Glomerular visceral epithelial cell (primary cell): ENCODE results near the gene LDLRAD1.
"Not testable (repeated sequence)": the region's sequence is repeated elsewhere in the genome, so short reads cannot be mapped to it uniquely, and the experiment has no call there.

Source experiments
- DNase-seq: peaks from one replicate; pipeline ENCODE4 v3.0.0-alpha.2; 2016; ENCODE audit errors: extremely low spot score

The LDLRAD1 gene

GRCh38 chr1:54017979-54018378, at the start of gene LDLRAD1:
Gene LDLRAD1 (minus strand): TSS chr1:54018186. CDS start chr1:54018112, 74 bp downstream.
- no peak for DNase-seq

DNA sequence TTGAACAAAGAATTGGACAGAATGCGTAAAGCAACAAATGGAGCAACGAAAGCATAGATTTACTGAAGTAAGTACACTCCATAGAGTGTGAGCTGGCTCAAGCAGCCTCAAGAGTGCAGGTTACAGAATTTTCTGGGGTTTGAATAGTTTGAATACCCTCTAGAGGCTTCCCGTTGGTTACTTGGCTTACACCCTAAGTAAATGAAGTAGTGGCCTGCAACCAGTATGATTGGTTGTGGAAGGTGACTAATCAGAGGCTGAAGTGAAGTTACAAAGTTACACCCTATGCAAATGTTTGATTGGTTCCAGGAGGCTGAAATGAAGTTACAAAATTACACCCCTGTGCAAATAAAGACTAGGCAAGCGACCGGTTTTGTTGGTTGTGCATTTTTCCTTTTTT, 46.3 kb upstream of the LDLRAD1 start:
- no peak for DNase-seq

- DNase-seq = no peak
Measured at GRCh38 chr1:54054438-54054749, 36.4 kb upstream of the LDLRAD1 start.

- DNase-seq = no peak
Measured at GRCh38 chr1:54053745-54054437, 35.9 kb upstream of the LDLRAD1 start.

DNA sequence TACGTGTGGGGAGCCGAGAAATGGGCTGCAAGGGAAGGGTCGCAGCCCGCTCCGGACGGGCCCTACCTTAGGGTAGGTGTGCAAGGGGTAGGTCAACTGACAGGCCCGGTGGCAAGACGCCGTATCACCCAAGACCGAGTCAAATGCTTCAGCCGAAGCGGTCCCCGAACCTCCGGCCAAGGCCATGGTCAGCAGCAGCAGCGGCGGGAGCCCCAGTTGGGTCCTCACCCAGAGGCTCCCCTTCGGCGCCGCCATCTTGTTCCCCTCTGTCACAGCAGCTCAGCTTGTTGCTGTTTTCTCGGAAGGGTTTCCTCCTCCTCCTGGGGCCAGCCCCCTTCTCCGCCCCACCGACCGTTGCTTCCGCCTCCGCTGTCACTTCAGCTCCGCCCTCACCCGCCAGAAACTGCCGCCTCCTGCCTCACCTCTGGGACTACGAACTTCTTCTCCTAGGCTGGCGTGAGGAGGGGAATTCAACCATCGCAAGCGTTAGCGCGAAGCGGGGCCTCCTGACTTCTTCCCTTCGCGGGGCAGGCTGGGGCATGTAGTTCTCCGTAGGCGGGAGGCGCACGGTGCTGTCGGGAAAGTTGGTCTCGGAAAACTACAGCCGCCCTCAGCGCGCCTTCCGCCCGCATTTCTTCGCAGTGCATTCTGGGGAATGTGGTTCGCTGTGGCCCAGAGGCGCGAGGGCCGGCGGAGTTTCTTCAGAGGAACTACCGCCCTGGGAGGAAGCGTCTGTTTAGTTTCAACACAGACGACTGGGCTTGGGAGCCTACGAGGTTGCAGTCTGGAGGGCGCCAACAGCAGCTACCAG, 35.2 kb upstream of the LDLRAD1 start, which contains the start of the genes TCEANC2 and TMEM59:
Gene TCEANC2, plus strand, starts transcription at position 675 of the 811 bp plus-strand sequence. CDS start 815 bp downstream, outside the sequence.
Gene TMEM59, minus strand, starts transcription at position 271 of the 811 bp plus-strand sequence. Its CDS starts 16 bp downstream, at position 255.
- DNase-seq = peak; percentile 99

DNA sequence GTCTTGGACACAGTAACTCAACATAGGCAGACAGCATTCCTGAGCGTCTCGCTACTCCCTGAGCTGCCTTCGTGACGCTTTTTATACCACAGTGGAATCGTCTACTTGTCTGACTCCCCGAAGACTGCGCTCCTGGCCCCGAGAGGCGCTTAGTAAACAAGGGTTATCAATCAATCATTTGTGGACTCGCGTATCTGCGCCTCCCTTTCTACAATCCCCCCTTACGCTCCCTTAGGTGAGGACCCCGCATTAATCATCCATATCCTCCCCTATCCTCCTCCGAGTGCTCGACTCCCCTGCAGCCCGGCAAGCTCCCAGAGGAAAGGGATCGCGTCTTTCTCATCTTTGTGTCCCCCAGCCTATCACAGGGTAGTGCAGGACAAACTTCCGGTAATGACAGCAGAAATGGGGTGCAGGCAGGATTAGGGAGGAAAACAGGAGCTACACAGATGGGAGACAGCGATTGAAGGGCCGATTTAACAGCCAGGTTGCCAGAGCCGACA, 34.5 kb upstream of the LDLRAD1 start:
- DNase-seq = peak; percentile 53

DNA sequence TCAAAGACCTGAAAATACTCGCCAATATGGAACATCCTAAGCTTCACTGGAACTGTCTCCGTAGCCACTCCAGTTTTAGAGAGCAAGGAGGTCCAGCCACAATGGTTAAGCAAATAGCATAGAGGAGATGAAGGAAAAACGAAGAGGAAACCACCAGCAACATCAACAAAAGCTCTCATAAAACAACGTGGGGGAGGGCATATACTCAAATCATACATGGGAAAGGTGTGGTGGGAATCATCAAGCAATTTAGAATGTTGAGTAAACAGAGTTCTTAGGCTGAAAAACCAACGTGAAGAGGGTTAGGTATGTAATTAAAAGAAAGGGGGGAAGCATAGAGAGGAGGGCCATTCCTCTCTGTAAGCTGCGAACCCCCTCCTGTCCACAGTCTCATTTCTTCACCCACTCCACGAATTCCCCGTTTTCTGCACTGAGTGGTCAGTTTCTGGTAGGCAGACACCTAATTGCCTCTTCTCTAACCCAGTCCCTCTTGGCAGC, 34.0 kb upstream of the LDLRAD1 start:
- DNase-seq = peak; percentile 13

DNA sequence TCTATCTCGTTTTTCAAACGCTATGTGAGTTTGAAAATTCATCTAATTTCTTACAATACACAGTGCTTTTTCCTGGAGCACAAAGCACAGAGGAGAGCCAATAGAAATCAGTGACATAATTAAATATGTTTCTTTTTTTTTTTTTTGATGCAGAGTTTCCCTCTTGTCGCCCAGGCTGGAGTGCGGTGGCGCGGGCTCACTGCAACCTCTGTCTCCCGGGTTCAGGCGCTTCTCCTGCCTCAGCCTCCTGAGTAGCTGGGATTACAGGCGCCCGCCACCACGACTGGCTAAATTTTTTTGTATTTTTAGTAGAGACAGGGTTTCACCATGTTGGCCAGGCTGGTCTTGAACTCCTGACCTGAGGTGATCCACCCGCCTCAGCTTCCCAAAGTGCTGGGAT, 32.4 kb upstream of the LDLRAD1 start:
- DNase-seq = not testable (repeated sequence)

DNA sequence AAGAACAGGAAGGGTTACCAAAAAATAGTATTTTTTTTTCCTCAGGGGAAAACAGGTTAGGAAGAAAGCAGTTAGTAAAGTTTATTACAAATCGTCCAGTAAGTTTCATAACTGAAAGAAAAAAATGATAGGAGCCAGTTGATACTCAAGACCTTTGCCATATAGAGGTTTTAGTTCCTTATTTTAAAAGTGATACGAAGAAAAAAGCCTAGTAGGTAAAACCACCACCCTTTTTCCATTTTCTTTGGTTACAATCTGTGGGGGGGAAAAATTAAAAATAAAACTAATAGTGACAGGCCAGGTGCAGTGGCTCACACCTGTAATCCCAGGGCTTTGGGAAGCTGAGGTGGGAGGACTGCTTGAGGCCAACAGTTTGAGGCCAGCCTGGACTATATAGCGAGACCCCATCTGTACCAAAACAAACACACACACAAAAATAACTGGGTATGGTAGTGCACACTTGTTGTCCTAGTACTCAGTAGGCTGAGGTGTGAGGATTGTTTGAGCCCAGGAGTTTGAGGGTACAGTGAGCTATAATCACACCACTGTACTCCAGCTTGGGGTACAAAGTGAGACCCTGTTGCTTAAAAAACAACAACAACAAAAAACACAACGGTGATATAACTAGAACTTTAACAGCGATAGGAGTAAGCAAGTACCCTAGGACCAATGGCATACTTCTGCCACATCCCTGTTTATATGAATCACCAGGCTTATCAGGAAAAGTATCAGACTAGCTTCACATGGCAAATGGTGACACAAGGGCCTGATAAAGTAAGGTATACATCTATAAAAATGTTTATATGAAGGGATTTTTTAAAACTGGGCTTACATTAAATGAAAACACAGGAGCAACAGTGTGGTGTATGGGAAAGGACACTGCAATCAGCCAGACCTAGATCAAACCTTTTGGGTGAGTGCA, 29.7 kb upstream of the LDLRAD1 start:
- DNase-seq = no peak

- DNase-seq = no peak
Measured at GRCh38 chr1:54046671-54047383, 28.8 kb upstream of the LDLRAD1 start.

DNA sequence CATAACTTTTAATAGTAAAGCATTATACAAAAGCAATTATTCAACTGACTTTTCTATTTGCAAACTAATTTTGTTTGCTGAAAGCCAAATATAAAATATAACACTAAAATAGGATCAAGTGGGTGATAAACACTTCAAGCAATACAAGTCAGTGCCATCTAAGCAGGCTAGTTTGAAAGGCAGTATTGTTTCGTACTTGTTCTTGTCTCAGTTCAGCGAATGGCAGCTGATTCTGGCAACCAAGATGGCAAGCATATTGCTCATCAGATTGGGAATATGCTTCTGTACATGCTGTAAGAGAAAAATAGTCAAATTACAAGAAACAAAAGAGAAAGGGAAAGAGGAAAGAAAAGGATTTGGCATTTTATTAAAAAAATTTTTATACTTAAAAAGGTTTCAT, 27.5 kb upstream of the LDLRAD1 start:
- DNase-seq = no peak

GRCh38 chr1:54041806-54042205, 23.8 kb upstream of the LDLRAD1 start:
- DNase-seq = no peak

DNA sequence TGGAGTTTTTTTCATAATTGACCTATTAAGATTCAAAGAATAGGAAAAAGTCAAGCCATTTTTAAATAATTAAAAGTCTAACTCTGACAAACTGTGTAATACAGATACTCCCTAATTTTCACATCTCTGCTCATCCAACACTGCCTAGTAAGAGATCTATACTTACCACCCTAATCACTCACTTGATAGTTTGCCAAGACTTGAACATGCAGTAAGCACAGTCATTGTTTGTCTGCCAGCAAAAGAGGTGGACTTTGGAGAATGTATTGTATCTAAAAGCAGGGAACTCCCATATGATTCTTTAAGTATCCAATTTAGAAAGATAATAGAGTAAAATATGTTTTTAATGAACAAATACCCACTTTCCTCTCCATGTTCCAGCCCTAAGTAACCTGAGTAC, 19.5 kb upstream of the LDLRAD1 start:
- DNase-seq = no peak

- DNase-seq = no peak
Measured at GRCh38 chr1:54028306-54029251, 10.6 kb upstream of the LDLRAD1 start.

- no peak for DNase-seq
Measured at GRCh38 chr1:54027848-54028247, 9.9 kb upstream of the LDLRAD1 start.

GRCh38 chr1:54024811-54025210, 6.8 kb upstream of the LDLRAD1 start:
- not testable (repeated sequence) for DNase-seq

- no peak for DNase-seq
Measured at GRCh38 chr1:54024358-54024757, 6.4 kb upstream of the LDLRAD1 start.

DNA sequence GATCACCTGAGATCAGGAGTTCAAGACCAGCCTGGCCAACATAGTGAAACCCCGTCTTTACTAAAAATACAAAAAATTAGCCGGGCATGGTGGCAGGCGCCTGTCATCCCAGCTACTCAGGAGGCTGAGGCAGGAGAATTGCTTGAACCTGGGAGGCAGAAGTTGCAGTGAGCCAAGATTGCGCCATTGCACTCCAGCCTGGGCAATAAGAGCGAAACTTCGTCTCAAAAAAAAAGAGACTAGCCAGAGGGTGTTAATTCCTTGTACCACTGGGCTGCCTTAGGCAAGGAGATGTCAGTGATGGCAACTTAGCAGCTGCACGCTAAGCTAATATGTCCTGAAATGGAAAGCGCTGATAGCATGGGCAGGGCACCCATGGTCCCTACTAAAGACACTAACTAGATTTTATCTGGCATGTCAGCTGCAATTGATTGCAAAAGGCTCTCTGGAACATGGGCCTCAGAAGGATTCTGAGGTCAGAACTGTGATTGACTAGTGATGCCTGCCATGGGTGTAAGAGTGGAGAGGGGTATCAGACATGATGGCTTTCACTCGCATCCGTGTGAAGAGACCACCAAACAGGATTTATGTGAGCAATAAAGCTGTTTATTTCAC, 1.7 kb upstream of the LDLRAD1 start:
- DNase-seq = not testable (repeated sequence)

GRCh38 chr1:54018635-54019034, 649 bp upstream of the LDLRAD1 start:
- no peak for DNase-seq
